H9 (cell line): ENCODE measurements around the gene RAB40B. TPM values are rescaled to one million over a fixed set of nuclear protein-coding genes. Genes with fewer than 3 reads are reported as not detected.
A peak's percentile ranks its signal among the peaks of the same experiment; 100 is the strongest.

Source experiments
- DNase-seq: peaks from one replicate; pipeline ENCODE4 v3.0.0-alpha.2; 2017
- H2AFZ ChIP-seq: one replicate; pipeline ENCODE4 v1.6.1; 2013; ENCODE audit warnings: mild to moderate bottlenecking, low read length, control low read depth, moderate library complexity
- H2AK5ac ChIP-seq: 2 replicates; pipeline ENCODE4 v1.6.1; 2013; ENCODE audit warnings: low read length, control low read depth, mixed read lengths; ENCODE audit not compliant: insufficient read length
- H2BK120ac ChIP-seq: one replicate; pipeline ENCODE4 v1.6.1; 2013; ENCODE audit warnings: low read depth, mild to moderate bottlenecking, low read length, control low read depth, inconsistent platforms; ENCODE audit not compliant: poor library complexity, severe bottlenecking
- H2BK12ac ChIP-seq: 2 replicates; pipeline ENCODE4 v1.6.1; 2013; ENCODE audit warnings: low read length, control low read depth, mixed read lengths, low read depth; ENCODE audit not compliant: insufficient read length
- H2BK15ac ChIP-seq: 2 replicates; pipeline ENCODE4 v1.6.1; 2013; ENCODE audit warnings: low read depth, low read length, control low read depth
- H2BK20ac ChIP-seq: one replicate; pipeline ENCODE4 v1.6.1; 2013; ENCODE audit warnings: low read depth, mild to moderate bottlenecking, low read length, control low read depth, inconsistent platforms; ENCODE audit not compliant: poor library complexity, severe bottlenecking
- H2BK5ac ChIP-seq: 2 replicates; pipeline ENCODE4 v1.6.1; 2013; ENCODE audit warnings: low read length, control low read depth, mixed read lengths; ENCODE audit not compliant: insufficient read length
- H3K14ac ChIP-seq: 2 replicates; pipeline ENCODE4 v1.6.1; 2013; ENCODE audit warnings: low read length, control low read depth; ENCODE audit not compliant: insufficient read depth
- H3K18ac ChIP-seq: 2 replicates; pipeline ENCODE4 v1.6.1; 2013; ENCODE audit warnings: low read depth, mild to moderate bottlenecking, mixed read lengths, low read length, control low read depth; ENCODE audit not compliant: insufficient read length
- H3K23ac ChIP-seq: 2 replicates; pipeline ENCODE4 v1.6.1; 2013; ENCODE audit warnings: low read length, control low read depth, mixed read lengths, low read depth; ENCODE audit not compliant: insufficient read length
- H3K23me2 ChIP-seq: 2 replicates; pipeline ENCODE4 v1.6.1; 2013; ENCODE audit warnings: low read depth, mild to moderate bottlenecking, mixed read lengths, low read length, control low read depth; ENCODE audit not compliant: insufficient read length, poor library complexity, severe bottlenecking
- H3K27ac ChIP-seq: 2 replicates; pipeline ENCODE4 v1.5.1; 2013; ENCODE audit warnings: low read length, control low read depth, mixed read lengths, low read depth; ENCODE audit not compliant: insufficient read length
- H3K27me3 ChIP-seq: 2 replicates; pipeline ENCODE4 v1.6.1; 2013; ENCODE audit warnings: low read length, control low read depth, inconsistent platforms; ENCODE audit not compliant: insufficient read depth
- H3K4ac ChIP-seq: 2 replicates; pipeline ENCODE4 v1.6.1; 2013; ENCODE audit warnings: low read depth, mild to moderate bottlenecking, control low read depth, inconsistent platforms, low read length, moderate library complexity
- H3K4me1 ChIP-seq: 2 replicates; pipeline ENCODE4 v1.6.1; 2013; ENCODE audit warnings: low read length, control low read depth, inconsistent platforms; ENCODE audit not compliant: insufficient read depth
- H3K4me2 ChIP-seq: 2 replicates; pipeline ENCODE4 v1.6.1; 2013; ENCODE audit warnings: low read length, control low read depth, mixed read lengths; ENCODE audit not compliant: insufficient read length, insufficient read depth
- H3K56ac ChIP-seq: 2 replicates; pipeline ENCODE4 v1.6.1; 2013; ENCODE audit warnings: low read depth, mild to moderate bottlenecking, mixed read lengths, low read length, control low read depth; ENCODE audit not compliant: insufficient read length
- H3K79me1 ChIP-seq: 2 replicates; pipeline ENCODE4 v1.6.1; 2013; ENCODE audit warnings: low read depth, mild to moderate bottlenecking, moderate library complexity, low read length, control low read depth, inconsistent platforms; ENCODE audit not compliant: insufficient read depth, poor library complexity, severe bottlenecking
- H3K79me2 ChIP-seq: 2 replicates; pipeline ENCODE4 v1.6.1; 2013; ENCODE audit warnings: low read length, control low read depth, inconsistent platforms; ENCODE audit not compliant: insufficient read depth
- H3K9ac ChIP-seq: 2 replicates; pipeline ENCODE4 v1.6.1; 2013; ENCODE audit warnings: low read length, control low read depth, mixed read lengths; ENCODE audit not compliant: insufficient read length; ENCODE audit errors: extremely low read depth
- H3K9me3 ChIP-seq: one replicate; pipeline ENCODE4 v1.6.1; 2013; ENCODE audit warnings: low read depth, low read length, inconsistent platforms; ENCODE audit not compliant: control insufficient read depth
- H3T11ph ChIP-seq: one replicate; pipeline ENCODE4 v1.6.1; 2013; ENCODE audit warnings: mild to moderate bottlenecking, low read length, control low read depth, inconsistent platforms
- H4K20me1 ChIP-seq: one replicate; pipeline ENCODE4 v1.6.1; 2013; ENCODE audit not compliant: control insufficient read depth, insufficient read length, insufficient read depth
- H4K5ac ChIP-seq: 2 replicates; pipeline ENCODE4 v1.6.1; 2013; ENCODE audit warnings: low read depth, mild to moderate bottlenecking, mixed read lengths, low read length, control low read depth; ENCODE audit not compliant: insufficient read length
- H4K8ac ChIP-seq: replicated peaks from 2 replicates; pipeline ENCODE4 v1.6.1; 2013; ENCODE audit warnings: low read length, control low read depth, mixed read lengths, low read depth; ENCODE audit not compliant: insufficient read length
- H4K91ac ChIP-seq: 2 replicates; pipeline ENCODE4 v1.6.1; 2013; ENCODE audit warnings: low read depth, mild to moderate bottlenecking, moderate library complexity, mixed read lengths, low read length, control low read depth; ENCODE audit not compliant: insufficient read length
- H3K27ac Mint-ChIP-seq, 3 experiments: 2 replicates in 2 of 3; 3 replicates in 1 of 3; pipeline ENCODE4 v1.8.0; 2020 to 2021; ENCODE audit warnings: mixed read lengths in 3 of 3, mild to moderate bottlenecking in 1 of 3, moderate library complexity in 1 of 3
- H3K27me3 Mint-ChIP-seq: 2 replicates; pipeline ENCODE4 v1.8.0; 2021; ENCODE audit warnings: low read depth, mild to moderate bottlenecking, moderate library complexity, mixed read lengths
- H3K36me3 Mint-ChIP-seq, 3 experiments: 2 replicates in 2 of 3; 3 replicates in 1 of 3; pipeline ENCODE4 v1.8.0; 2020 to 2021; ENCODE audit warnings: low read depth in 3 of 3, mixed read lengths in 3 of 3; ENCODE audit not compliant: insufficient read depth in 1 of 3
- H3K4me1 Mint-ChIP-seq, 2 experiments: 2 replicates each; pipeline ENCODE4 v1.8.0; 2020; ENCODE audit warnings: mixed read lengths in 2 of 2
- H3K4me3 Mint-ChIP-seq, 2 experiments: 2 replicates in 1 of 2; 3 replicates in 1 of 2; pipeline ENCODE4 v1.8.0; 2020 to 2021; ENCODE audit warnings: mild to moderate bottlenecking in 2 of 2, mixed read lengths in 2 of 2, moderate library complexity in 1 of 2
- H3K9me3 Mint-ChIP-seq, 2 experiments: 2 replicates in 1 of 2; 3 replicates in 1 of 2; pipeline ENCODE4 v1.8.0; 2020; ENCODE audit warnings: mild to moderate bottlenecking in 2 of 2, mixed read lengths in 2 of 2, moderate library complexity in 1 of 2
- CTCF ChIP-seq: fragments of 200-600 bp; sonication (generic); conservative IDR thresholded peaks from 3 replicates; pipeline ENCODE4 v1.8.0; 2021; ENCODE audit warnings: antibody characterized with exemption, mild to moderate bottlenecking
- WGBS: extraction: QIAGEN DNeasy Blood & Tissue Kit; methylation state at CpG from one replicate; pipeline ENCODE4 v1.1.7; 2013; ENCODE audit warnings: missing lambda C conversion rate, low lambda C conversion rate, mixed read lengths; ENCODE audit not compliant: insufficient read length; ENCODE audit errors: extremely low coverage; 5-methylcytosine and 5-hydroxymethylcytosine counted together
- total RNA-seq: library from RNA; stranded (reverse); gene quantifications from 2 replicates; pipeline ENCODE4 v1.2.1, GENCODE V29; 2021

Gene RAB40B
- total RNA-seq, 1 experiment from 2014 or later, result 3.5 TPM

- DNase-seq, result no peak
- Mint-ChIP-seq H3K4me1 (no peaks in the 10 kb centered on the region; a peak in 1 of 4 replicates), H3K9me3 (no peaks in the 10 kb centered on the region), H3K27ac (no peak overlapping the region), H3K4me3 (no peak overlapping the region), H3K27me3 (peaks cover 13% of the 10 kb centered on the region), H3K36me3 (no peaks in the 10 kb centered on the region; a peak in 1 of 7 replicates)
- no peak overlapping the region for H2AK5ac ChIP-seq
- H3K4ac ChIP-seq, result no peak overlapping the region
- H3K4me1 ChIP-seq, result no peaks in the 10 kb centered on the region
- H3K9ac ChIP-seq, result no peak overlapping the region
- H3K9me3 ChIP-seq, result no peaks in the 10 kb centered on the region
- H2BK5ac ChIP-seq, result no peak overlapping the region
- no peak overlapping the region for H4K5ac ChIP-seq
- H3K23ac ChIP-seq, result no peak overlapping the region
- no CpG with 5 or more reads among the region's 25 CpGs for WGBS
- no peaks in the 10 kb centered on the region for H3K79me2 ChIP-seq
- H3K27me3 ChIP-seq, result no peaks in the 10 kb centered on the region
- peak overlapping the region; percentile 39; the same call in 1 of the 2 replicates for H3K14ac ChIP-seq
- no peak overlapping the region for H2BK20ac ChIP-seq
- no peak overlapping the region for H3K18ac ChIP-seq
- H4K20me1 ChIP-seq, result no peaks in the 10 kb centered on the region
- H3K4me2 ChIP-seq, result no peak overlapping the region
- TF ChIP-seq CTCF, result no peak
- H3K56ac ChIP-seq, result no peak overlapping the region
- H3K23me2 ChIP-seq, result peaks cover 4% of the 10 kb centered on the region
- no peak overlapping the region for H4K91ac ChIP-seq
- no peak overlapping the region for H2BK15ac ChIP-seq
- H2BK120ac ChIP-seq, result no peak overlapping the region
- no peak overlapping the region for H3K27ac ChIP-seq
- H2AFZ ChIP-seq, result no peak overlapping the region
- H3K79me1 ChIP-seq, result no peaks in the 10 kb centered on the region
- H4K8ac ChIP-seq, result no peak overlapping the region
- no peak overlapping the region for H2BK12ac ChIP-seq
- no peak overlapping the region for H3T11ph ChIP-seq
Observed at GRCh38 chr17:82709676-82710498, 11.4 kb upstream of the RAB40B start.
